T1000 (cell line): ENCODE data around the gene KRTAP5-1.
A peak's percentile ranks its signal among the peaks of the same experiment; 100 is the strongest.

Experiments
- DNase-seq: peaks from one replicate; lab custom pipeline; 2025; ENCODE audit warnings: mixed read lengths; lab: John Stamatoyannopoulos, UW

Gene KRTAP5-1

DNA sequence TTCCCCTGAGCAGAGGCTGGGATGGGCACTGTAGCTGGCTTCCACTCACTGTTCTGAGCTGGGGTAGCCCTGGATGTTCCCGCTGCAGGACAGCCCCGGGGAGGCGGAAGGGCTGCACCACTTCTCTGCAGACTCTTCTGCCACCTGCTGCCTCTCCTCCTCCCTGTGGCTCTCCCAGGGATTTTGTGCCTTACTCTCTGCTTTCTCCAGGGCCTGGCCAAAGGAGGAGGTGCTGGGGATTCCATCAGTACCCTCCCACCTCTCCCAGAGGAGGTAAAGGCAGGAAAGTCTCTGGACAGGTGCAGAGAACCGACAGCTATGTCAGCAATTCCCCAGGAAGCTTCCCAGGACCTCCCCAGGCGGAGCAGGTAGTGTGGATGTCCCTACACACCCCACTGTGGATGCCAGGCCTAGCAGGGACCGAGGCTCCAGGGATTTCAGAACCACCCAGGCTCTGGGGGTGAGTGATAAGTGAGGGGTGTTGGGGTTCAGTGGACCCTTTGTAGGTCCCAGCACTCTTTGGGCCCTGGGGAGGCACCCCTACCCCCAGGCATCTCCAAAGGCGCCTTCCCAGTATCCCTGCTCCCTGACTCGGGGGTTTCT lies 24.3 kb downstream of the KRTAP5-1 start:
- no peak for DNase-seq

DNA sequence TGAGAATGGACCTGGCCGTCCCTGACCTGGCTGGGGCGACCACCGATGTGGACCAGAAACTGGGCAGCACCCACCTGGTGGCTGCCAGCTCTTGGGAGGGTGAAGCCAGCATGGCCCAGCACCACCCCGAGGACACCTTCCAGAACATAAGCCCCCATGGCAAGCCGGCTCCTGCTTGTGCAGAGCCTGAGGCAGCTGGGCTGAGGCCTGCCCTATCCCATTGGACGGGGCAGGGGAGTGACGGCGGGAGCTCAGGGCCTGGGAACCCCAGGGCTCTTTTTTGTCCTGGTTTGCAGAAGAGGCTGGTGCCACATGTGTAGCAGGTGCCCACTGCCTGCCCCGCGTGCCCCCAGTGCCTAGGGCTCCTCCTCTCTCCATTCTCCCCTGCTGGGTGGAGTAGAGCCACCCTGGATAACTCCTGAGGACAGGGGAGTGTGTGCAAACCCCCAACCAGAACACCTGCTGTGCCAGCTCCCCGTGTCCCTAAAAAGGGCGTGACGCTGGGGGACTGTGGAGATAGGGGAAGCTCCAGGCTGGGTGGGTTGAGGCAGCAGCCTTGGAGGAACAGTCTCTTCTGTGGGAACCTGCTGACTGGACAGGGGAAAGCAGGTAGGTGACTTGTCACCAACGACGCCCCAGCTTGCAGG lies 25.0 kb downstream of the KRTAP5-1 start:
- no peak for DNase-seq

- peak; percentile 94 for DNase-seq
These were observed 25.8 kb downstream of the KRTAP5-1 start for GRCh38 chr11:1559111-1559951.

- no peak for DNase-seq
These were observed 26.3 kb downstream of the KRTAP5-1 start for GRCh38 chr11:1558775-1559110.

GRCh38 chr11:1557904-1558774 lies 26.9 kb downstream of the KRTAP5-1 start:
- DNase-seq = peak; percentile 74

- DNase-seq = no peak
These were observed 27.8 kb downstream of the KRTAP5-1 start for GRCh38 chr11:1557051-1557884.

GRCh38 chr11:1556278-1556902 lies 28.7 kb downstream of the KRTAP5-1 start:
- DNase-seq = no peak

DNA sequence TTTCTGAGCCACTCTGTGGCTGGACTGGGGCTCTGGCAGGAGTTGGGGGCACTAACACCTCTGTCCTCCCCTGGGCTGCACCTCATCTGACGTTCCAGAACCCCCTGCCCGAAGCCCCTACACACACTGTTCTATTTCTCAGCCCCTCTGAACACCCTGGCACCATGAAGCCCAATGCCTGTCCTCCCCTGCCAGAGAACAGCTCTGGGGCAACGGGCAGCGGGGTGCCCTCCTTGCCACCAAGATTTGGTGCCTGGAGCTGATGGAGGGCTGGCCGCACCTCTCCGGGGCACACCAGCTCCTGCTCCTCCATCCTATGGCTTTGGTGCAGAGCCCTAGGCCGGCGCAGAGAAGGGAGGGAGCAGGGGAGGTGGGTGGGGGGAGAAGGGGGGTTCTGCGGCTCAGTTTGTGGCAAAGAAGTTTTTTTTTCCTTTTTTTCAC lies 29.4 kb downstream of the KRTAP5-1 start:
- no peak for DNase-seq

DNA sequence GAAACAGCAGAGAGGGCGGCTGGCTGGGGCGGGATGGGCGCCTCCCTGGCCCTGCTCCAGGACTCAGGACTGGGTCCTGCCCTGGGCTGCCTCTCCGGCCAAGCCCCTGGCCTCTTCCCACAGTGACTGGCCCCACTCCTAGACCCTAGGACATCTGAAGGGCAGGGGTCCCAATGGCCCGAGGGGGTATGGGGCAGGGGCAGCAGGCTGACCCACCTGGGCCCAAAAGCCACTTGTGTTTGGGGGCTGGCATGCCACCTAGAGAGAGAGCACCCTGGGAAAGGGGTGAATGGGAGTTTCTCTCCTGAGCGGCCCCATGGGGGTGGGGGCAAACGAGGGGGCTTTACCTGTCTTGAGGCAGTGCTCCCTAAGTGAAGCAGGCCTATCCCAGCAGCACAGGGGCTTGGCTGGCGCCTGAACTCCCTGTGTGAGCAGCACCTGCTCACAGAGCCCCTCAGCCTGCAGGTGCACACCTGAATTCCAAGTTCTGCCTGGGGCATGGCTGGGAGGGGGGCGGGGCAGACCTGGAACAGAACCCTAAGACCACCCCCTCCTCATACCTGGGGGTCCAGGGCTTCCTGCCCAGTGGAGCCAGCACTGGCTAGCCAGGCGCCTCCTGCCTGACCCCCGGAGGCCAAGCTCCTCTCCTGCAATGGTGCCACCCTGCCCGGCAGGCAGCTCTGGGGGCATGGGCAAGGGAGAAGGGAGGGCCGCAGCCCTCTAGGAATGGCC lies 29.9 kb downstream of the KRTAP5-1 start:
- no peak for DNase-seq

GRCh38 chr11:1553808-1554594 lies 31.1 kb downstream of the KRTAP5-1 start:
- DNase-seq = no peak

DNA sequence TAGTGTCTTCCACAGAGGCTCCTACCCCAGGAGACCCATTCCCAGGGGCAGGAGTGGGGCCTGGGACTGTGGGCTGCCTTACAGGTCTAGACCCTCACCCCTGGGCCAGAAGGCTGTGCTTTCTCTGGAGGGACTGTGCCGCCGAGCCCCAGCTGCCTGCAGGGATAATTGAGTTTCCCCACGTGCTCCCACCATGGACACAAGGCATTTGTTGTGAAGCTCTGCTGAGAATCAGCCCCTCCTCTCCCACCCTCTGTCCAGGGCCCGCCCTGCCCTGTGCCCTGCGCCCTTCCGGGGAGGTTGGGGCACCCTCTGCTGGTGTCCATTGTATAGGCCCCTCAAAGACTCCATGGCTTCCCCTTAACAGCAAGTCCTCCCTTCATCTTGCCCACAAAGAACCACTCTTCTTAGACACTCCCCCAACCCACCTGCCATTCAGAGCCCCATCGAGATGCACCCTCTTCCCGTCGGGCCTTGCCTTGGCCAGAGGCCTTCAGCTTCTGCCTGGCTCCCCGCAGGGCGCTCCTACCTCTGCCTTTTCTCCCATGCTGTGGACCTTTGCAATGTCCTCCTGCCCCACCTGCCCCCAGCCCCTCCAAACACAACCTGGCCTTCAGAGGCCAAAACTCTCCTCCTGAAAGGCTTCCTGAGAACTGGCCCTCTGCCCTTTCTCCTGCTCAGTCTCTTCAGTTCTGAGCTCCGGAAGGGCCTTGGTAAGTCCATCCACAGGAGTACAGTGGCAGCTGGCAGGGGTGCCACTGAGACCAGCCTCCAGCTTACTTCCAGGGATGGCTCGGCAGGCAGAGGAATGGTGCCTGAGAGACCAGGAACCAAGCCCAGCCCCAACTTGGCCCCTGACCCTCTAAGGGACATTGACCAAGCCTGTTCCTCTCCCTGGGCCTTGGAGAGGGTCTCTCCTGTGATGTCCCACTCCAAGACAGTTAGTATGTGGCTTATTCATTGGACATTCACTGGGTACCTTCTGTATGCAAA lies 35.4 kb downstream of the KRTAP5-1 start:
- DNase-seq = no peak

DNA sequence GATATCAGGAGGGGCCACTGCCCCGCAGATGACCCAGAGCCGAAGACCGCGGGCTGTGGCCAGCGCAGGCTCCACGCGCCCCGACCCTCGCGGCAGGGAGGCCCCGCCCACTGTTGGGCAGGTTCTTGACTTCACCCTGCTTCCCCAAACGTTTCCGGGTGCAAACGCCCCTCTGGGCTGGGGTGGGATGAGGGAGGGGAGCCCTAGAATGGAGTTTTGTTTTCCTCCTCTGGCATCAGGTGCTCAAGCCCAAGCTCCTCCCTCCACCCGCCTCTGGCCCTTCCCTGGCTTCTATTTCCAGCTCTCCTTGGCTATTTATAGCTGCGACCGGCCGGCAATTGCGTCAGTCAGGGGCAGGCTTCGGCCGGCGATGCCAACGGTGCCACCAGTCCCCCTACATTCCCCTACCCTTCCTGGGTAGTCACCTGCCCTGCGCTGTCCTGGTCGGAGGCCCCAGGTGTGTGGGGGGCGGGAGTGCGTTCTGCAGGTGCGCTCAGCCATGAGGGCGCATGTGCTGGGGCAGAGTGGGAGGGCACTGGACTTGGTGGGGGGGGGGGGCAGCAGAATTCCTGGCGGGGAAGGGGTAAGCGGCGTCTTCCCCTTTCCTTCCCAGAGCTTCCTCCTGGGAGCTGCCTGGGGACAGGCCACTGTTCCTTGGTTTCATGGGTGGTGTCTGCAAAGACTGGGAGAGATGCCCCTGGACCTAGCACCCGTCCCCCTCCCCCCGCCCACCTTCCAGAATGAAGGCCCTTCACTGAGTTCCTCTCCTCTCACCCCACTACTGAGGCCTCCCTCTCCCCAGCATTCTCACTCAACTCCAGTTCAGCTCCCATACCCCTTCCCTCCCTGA lies 36.6 kb downstream of the KRTAP5-1 start:
- DNase-seq = no peak

GRCh38 chr11:1547467-1548098 lies 37.5 kb downstream of the KRTAP5-1 start:
- no peak for DNase-seq

- no peak for DNase-seq
These were observed 38.3 kb downstream of the KRTAP5-1 start for GRCh38 chr11:1546536-1547466.

DNA sequence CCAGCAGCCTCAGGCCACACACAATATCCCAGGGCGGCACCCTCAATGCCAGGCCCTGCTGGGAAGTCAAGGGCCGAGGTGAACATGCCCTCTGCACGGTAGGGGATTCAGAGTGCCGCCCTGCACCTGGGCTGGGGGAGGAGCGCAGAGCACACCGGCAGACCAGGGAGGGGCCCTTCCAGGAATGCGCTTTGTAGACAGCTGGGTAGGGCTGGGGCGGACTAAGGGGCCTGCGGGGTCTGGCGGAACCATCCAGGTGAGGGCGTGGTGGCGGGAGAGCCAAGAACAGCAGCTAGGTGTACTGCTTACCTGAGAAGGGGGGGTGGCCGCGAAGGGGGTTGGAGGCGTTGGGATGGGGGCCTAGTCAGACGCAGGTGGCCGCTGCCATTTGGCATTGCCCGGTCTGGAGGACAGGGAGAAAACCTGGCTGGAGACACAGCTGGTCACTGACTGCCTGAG lies 39.0 kb downstream of the KRTAP5-1 start:
- DNase-seq = no peak
